T1000 (cell line): ENCODE data around the gene RRP1.

Experiments
- DNase-seq: peaks from one replicate; lab custom pipeline; 2025; ENCODE audit warnings: mixed read lengths; lab: John Stamatoyannopoulos, UW

The RRP1 gene

DNA sequence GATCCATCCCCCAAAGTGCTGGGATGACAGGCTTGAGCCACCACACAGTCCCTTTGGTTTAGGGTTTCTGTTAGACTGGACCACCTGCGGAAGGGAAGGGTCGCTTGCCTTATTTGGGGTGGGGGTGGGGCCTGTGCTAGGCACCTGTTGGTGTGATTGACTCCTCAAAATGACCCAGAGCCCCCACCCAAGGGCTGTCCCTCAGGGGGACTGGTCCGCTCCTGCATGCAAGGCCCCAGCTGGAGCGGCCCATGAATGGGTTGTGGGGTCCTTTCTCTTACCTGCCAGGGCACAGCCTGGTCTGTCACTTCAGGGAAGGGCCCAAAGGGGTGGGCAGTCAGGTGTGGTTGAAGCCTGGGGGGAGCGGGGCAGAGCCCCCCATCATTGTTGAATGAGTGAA, 11.4 kb upstream of the RRP1 start:
- DNase-seq = no peak

DNA sequence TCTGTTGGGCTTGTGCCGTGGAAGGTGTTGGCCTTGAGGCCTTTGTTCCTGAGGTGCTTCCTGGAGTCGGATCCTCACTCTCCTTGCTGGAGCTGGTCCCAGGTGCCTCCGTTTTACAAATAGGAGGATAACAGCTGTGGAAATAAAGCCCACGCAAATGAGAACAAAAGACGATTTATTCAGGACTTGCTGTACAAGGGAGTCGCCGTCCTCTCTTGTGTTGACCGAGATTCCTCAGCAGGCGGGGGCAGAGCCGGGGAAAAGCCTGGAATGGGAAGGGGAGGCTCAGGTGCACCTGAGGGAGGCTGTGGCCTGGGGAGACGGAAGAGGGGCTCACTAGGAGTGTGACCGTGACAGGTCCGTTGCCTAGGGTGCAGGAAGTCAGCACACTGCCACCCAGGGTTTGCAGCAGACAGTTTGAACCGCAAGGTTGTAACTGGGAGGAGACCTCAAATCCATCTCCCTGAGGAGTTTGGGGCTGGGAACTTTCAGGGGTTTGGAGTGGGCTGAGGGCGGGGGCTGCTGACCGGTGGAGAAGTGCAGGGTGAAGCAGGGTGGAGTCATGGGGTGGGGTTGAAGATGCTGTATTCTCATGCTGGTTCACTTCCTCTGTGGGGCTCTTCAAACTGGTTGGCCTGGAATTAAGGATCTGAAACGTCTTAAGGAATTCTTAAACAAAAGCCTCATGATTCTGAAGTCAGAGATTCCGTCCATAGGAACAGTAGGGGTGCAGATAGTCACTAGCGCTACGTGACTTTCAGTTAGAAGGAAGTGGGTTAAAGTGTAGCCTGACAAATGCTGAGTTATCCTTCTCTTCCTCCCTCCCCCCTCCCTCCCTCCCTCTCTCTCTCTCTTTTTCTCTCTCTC, 10.7 kb upstream of the RRP1 start:
- no peak for DNase-seq

DNA sequence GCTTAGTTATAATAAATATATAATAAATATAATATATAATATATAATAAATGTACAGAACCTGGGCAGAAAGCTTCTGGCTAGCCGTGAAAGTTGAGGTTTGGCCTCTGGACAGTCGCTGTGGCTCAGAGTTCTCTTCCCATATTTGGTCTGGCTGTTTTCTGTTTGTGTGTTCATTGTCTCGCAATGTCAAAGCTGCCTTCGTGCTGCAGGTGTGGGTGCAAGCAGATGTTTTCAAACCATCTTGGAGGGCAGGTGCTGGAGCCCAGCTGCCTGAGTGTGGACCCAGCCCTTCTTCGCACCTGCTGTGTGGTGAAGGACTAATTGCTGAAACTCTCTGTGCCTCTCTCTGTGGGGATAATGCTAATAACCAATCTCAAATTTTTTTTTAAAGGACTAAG, 9.7 kb upstream of the RRP1 start:
- no peak for DNase-seq

DNA sequence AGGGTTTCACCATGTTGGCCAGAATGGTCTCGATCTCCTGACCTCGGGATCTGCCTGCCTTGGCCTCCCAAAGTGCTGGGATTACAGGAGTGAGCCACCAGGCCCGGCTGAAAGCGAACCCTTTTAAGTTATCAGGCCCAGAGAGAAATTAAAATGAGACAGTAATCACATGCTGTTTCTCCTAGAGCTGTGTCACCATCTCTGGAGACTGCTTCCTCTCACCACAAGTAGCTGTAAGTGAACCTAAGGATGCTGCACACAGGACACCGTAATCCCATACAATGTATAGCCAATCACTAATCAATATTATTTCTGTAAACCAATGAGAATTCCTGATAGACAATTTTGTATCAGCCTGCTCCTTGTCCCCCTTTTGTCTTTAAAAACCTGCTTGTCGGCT, 7.5 kb upstream of the RRP1 start:
- no peak for DNase-seq

DNA sequence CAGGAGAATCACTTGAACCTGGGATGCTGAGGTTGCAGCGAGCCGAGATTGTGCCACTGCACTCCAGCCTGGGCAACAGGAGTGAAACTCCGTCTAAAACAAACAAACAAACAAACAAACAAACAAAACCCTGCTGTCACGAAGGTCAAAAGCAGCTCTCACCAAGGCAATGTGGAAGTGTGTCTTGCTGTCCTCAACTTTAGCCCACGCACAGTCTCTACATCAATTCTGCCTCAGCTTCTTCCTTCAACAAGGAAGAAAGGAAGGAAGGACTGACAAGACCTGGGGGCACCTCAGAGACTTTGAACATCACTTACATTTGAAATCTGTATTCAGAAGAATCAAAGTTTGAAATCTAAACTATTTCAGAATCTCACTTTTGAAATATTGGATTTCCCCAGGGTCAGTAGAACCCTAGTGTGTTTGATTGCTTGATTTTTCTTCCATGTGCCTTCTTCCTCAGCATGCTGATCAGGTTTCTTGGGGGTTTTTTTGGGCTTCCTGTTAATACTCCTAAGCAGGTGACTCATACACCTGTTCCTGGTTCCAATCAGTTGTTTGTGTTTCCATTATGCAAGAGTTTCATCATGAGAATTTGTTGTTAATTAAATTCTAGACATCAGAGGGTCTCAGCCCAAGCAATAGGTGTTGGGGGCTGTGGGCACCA, 6.8 kb upstream of the RRP1 start:
- DNase-seq = no peak

DNA sequence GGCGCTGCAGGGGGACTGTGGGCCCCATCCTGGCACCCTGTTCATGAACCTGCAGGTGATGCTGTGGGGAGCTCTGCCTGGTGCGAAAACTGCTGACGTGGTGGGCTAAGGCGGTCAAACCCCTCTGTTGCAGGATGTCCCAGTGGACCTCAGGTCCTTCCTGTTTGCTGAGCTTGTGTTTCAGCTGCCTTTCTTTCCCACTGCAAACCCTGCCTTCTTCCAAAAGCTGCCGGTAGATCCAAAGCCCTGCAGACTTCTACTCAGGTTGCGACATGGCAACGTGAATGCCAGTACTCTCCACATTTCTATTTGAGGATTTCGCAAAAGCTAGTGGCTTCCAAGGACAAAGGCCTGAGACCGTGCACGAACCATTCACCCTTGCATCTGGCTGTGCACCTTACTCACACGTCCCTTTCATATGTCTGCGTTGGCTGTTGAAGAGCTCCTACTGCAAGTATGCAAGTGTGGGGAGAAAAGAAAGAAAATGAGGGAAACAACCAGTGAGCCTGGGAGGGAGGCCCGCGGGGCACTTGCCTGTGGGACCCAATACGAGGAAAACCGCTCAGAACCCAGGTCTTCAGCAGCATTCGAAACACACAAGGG, 6.2 kb upstream of the RRP1 start:
- no peak for DNase-seq

DNA sequence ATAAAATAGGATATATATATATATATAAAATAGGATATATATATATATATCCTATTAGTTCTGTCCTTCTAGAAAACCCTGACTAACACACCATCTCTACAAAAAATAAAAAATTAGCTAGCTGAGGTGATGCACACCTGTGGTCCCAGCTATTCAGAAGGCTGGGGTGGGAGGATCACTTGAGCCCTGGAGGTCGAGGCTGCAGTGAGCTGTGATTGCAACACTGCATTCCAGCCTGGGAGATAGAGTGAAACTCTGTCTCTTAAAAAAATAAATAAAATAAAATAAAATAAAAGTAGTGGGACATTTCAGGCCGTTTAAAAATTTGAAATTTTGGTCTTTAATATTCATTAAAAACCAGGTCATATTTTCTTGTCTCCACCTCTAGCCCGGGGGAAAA, 4.2 kb upstream of the RRP1 start:
- DNase-seq = no peak

DNA sequence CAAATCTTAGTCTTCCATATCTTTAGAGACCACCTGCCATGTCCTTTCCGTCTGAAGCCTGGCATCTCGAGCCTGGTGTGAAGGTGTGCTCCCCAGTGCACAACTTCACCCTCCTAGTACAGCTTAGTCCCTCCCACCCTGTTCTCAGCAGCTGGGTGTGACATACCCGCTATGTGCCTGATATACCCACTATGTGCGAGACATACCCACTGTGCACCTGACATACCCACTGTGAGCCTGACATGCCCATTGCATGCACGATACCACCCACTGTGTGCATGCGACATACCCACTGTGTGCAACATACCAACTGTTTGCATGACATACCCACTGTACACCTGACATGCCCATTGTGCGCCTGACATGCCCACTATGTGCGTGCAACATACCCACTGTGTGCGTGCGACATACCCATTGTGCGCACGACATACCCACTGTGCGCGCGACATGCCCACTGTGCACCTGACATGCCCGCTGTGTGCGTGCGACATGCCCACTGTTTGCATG, 3.0 kb upstream of the RRP1 start:
- DNase-seq = no peak

DNA sequence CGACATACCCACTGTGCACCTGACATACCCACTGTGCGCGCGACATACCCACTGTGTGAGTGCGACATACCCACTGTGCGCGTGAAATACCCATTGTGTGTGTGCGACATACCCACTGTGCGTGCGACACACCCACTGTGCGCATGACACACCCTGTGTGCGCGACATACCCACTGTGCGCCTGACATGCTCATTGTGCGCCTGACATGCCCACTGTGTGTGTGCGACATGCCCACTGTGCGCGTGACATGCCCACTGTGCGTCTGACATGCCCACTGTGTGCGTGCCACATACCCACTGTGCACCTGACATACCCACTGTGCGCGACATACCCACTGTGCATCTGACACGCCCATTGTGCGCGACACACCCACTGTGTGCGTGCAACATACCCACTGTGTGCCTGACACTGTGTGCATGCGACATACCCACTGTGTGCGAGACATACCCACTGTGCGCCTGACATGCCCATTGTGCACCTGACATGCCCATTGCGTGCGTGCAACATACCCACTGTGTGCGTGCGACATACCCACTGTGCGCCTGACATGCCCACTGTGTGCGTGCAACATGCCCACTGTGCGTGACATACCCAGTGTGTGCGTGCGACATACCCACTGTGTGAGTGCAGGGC, 2.5 kb upstream of the RRP1 start:
- DNase-seq = no peak

DNA sequence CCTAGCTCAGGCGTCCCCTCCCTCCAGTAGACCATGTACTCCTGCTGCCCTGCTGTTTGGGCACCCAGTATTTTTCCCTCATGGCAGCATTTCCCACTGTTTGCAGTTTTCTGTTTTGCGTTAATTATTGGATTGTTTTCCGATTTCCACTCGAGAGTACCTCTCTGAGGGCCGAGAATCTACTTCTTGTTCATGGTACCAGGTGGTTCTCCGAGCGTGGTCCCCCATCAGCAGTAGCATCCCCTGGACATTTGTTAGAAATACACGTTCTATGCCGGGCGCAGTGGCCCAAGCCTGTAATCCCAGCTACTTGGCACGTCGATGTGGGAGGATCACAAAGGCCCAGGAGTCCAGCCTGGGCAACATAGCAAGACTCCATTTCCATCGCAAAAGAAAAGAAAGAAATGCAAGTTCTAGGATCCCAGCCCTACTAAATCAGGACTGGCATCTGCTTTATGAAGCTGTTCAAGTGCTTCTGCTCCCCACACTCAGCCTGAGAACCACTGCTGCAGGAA, 690 bp downstream of the RRP1 start:
- no peak for DNase-seq

DNA sequence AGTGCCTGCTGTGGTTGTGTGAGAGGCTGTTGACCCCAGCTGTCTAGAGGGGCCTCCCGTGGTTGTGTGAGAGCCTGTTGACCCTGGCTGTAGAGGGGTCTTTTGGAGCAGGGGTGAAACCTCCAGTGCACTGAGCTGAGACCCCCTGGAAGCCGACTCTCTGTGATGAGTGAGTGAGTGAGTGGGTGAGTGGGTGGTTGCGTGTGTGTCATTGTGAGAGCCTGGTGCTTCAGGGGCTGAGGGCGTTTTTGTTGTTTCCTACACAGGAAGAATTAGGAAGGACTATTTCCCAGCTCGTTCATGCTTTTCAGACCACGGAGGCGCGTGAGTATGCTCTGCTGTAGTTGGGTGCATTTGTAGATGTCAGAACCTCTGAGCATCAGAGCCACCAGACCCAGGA, 3.0 kb downstream of the RRP1 start:
- DNase-seq = no peak

DNA sequence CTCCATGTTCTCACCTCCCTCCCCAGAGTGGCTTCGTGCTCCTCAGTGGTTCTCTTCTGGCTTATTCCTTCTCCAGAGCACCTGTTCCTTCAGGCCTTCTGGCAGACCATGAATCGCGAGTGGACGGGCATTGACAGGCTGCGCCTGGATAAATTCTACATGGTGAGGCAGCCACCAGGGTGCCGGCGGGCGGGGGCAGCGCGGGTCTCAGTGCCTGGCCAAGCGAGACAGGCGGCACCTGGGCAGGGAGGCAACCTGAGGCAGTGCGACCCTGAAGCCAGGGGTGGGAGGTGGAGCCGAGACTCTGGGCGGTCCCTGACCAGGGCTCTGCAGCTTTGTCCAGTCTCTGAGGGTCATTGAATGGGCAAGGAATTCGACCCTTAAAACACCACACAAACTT, 3.9 kb downstream of the RRP1 start:
- DNase-seq = no peak

DNA sequence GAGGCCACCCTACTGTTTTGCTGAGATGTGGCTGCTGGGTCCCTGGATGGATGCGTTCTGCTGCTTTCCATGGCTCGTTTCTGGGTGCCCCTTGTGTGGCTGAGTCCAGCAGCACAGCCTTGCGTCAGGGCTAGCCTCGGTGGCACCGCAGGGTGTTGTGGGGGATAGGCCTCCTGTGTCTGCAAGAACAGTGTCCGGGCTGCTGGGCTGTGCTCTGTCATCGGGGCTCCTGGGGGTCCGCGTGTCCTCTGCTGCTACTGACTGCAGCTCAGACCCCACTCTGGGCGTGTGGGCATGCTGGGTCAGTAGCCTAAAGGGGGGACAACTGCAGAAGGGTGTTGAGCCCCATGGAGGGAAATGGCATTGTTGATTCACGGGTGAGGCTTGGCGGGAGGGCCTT, 4.9 kb downstream of the RRP1 start:
- DNase-seq = no peak

DNA sequence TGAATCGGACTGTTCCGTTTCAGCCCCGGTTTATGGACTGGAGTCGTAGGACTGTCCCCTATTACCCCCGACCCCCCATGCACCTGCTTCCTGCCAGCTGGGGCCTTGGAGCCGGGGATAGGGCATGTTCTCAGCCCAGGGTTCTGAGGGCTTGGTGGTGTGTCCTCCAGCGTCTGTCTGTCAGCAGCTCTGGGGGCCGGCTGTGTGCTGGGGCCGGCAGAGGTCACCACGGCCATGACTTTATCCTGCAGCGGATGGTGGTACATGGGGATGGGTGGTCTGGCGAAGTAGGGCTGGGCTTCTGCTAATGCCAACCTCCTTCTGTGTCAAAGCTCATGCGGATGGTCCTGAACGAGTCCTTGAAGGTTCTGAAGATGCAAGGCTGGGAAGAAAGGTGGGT, 5.5 kb downstream of the RRP1 start:
- no peak for DNase-seq

DNA sequence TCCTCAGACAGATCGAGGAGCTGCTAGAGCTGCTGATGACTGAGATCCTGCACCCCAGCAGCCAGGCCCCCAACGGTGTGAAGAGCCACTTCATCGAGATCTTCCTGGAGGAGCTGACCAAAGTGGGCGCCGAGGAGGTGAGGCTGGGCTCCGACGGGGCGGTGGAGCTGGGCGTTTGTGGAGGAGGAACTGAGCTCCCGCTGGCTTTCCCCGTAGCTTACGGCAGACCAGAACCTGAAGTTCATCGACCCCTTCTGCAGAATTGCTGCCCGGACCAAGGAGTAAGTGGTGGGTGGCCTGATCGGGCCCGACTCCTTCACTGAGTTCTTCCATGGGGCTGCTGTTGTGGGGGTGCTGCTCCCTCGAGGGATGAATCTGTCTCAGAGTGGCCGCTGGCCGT, 8.0 kb downstream of the RRP1 start:
- no peak for DNase-seq

DNA sequence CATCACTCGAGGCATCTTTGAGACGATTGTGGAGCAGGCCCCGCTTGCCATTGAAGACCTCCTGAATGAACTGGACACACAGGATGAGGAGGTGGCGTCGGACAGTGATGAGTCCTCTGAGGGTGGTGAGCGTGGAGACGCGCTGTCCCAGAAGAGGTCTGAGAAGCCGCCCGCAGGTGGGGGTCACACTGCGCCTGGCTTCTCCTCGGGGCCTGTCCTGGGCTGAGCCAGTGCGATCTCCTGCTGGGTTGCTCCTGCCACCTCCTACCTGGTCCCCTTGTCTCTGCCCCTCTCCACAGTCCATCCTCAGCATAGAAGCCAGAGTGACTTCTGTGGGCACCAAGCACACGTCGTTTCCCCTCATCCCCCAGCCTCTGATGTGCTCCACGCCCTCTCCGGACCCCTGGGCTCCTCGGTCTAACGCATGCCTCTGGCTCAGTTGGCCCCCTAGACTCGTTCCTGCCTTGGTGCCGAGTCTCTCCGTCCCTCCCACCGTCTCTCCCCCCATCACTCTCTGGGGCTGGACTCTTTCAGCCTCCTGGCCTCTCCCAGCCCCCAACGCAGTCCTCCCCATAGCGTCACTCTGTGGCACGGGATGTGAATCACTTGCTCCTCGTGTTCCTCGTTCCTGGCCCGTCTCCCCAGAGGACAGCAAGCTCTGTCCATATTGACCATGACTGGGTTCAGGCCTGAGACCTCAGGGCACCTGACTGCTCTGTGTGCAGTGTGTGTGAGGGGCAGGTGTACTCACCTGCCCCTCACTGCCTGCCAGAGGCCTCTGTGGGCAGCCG, 8.7 kb downstream of the RRP1 start:
- no peak for DNase-seq

DNA sequence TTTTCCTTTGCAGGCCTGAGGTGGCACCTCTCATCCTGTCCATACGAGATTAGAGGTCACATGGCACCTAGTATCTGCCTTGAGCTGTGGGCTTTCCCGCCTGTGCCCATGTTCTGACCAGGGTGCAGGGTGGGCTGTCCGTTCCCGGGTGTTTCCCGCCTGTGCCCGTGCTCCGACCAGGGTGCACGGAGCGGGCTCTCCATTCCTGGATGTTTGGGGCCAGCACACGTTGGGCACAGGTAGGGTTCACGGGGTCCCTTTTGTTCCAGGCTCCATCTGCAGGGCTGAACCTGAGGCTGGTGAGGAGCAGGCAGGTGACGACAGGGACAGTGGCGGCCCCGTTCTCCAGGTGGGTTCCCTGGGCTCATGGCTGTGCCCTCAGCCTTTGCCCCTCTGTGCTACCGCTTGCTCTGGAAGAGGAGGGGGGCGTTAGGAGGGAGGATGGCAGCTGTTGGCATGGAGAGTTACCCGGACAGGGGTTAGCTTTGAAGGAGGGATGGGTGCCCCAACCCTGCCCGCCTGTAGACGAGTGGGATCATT, 10.0 kb downstream of the RRP1 start:
- DNase-seq = no peak

DNA sequence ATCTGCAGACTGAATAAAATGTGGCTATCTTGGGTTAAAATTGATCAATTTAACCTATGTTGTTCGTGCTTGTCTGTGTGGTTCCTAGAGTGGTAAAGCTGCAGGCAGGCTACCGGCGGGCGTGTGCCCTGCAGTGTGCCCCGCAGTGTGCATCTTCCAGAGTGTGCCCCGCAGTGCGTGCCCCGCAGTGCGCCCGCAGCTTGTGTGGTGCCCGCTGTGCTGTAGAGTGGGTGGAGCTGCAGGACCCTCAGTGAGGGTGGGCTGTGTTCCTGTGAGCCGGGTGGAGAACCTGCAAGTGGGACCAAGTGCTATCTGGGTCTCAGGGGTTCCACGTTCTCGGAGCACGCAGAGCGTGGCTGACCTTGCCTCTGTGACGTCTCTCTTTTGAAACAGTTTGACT, 10.7 kb downstream of the RRP1 start:
- no peak for DNase-seq

DNA sequence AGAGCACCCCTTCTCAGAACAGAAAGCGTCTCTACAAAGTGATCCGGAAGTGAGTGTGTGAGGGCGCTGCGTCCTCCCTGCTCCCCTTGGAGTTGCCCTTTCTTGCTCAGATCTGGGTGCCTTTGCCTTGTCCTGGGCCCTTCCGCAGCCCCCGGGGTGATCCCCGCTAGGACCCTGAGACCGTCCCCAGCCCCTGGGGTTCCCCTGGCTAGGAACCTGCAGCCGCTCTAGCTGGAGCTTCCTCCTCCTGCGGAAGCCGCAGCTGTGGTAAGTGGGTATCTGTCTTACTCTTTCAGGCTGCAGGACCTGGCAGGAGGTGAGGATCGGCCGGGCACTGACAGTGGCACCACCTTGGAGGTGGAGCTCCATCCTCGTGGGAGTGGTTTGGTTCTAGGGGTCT, 11.2 kb downstream of the RRP1 start:
- DNase-seq = no peak

DNA sequence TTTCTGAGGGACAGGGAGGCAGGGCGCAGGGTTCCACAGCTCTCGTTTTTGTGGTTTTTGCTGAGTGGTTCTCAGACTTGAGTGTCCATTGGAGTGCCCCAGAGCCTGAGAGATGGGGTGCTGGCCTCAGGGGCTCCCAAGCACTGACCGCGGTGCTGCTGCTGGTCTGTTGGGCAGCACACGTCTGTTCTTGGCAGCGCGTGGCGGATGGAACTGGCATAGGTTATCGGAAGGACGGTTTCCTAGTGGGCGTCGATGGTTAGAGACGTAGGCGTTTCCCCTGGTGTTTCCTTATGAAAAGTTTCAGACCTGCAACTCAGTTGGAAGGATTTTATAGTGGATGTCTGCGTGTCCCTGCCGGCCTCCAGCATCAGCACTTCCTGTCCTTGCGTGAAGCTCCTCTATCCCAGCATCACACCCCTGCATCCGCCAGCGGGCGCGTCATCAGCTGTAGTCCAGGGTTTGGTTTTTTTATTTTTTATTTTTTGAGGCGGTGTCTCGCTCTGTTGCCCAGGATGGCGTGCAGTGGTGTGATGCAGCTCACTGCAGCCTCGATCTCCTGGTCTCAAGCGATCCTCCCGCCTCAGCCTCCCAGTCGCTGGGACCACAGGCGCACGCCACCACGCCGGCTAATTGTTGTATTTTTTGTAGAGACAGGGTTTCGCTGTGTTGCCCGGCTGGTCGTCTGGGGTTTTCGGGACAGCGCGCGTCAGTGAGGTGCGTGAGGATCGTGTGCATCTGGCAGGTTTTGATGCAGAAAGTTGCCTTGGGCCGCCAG, 11.8 kb downstream of the RRP1 start:
- no peak for DNase-seq
